Measurements from ENCODE around the gene CCDC27. TPM values are rescaled to one million over a fixed set of nuclear protein-coding genes. Genes with fewer than 3 reads are reported as not detected.

CCDC27 gene
- polyA plus RNA-seq, 1 donor = 0.20 TPM

- DNase-seq = no peak
Measured at GRCh38 chr1:3820316-3820715, 68.1 kb downstream of the CCDC27 start.

DNA sequence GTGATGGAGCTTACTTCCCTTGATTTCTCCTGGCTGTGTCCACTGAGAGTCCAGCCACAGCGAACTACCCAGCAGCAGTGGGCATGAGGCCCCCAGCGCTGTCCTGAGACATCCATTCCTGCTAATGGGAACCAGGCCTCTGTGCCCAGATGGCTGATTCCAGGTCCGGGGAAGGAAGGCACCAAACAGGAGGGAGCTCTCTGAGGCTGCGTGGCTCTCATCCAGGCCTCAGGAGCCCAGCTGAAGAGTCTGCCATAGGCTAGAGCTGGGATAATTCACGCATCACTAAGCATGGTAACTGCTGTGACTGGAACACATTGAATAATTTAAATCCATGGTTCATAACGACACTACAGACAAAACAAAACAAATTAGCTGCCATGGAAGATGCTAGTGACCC is 68.8 kb downstream of the CCDC27 start:
- DNase-seq = no peak

Other genes with a start within 250 kb of the CCDC27 start
- gene MEGF6, start 140.9 kb upstream of the CCDC27 start, polyA plus RNA-seq (ENCODE audit: insufficient read length) = 8.6 TPM
- gene TPRG1L, start 127.4 kb upstream of the CCDC27 start, polyA plus RNA-seq (ENCODE audit: insufficient read length) = 40.4 TPM
- gene WRAP73, start 102.3 kb upstream of the CCDC27 start, polyA plus RNA-seq (ENCODE audit: insufficient read length) = 17.8 TPM
- 0.55 TPM for gene TP73, start 99.9 kb upstream of the CCDC27 start, polyA plus RNA-seq (ENCODE audit: insufficient read length)
- 6.6 TPM for gene SMIM1, start 20.3 kb downstream of the CCDC27 start, polyA plus RNA-seq (ENCODE audit: insufficient read length)
- 65.1 TPM for gene LRRC47, start 44.0 kb downstream of the CCDC27 start, polyA plus RNA-seq (ENCODE audit: insufficient read length)
- gene CEP104, start 104.8 kb downstream of the CCDC27 start, polyA plus RNA-seq (ENCODE audit: insufficient read length) = 51.5 TPM
- gene DFFB, start 105.0 kb downstream of the CCDC27 start, polyA plus RNA-seq (ENCODE audit: insufficient read length) = 9.8 TPM
- 37.9 TPM for gene C1orf174, start 147.8 kb downstream of the CCDC27 start, polyA plus RNA-seq (ENCODE audit: insufficient read length)